Renal cortex interstitium (tissue), 11 donors: ENCODE data around the gene CMIP. TPM values are rescaled to one million over a fixed set of nuclear protein-coding genes. Genes with fewer than 3 reads are reported as not detected.
"Not testable (repeated sequence)": the region's sequence is repeated elsewhere in the genome, so short reads cannot be mapped to it uniquely, and the experiment has no call there.

Source experiments
- DNase-seq, 11 donors: peaks; one replicate each; pipeline ENCODE4 v3.0.0-alpha.2; 2013; ENCODE audit warnings: low read depth in 9 of 11, low spot score in 4 of 11; ENCODE audit errors: extremely low read depth in 1 of 11
- polyA plus RNA-seq, 3 donors: library from polyadenylated mRNA; unstranded; fragments of 120-200 nt; gene quantifications; one replicate each; pipeline ENCODE4 v1.2.1, GENCODE V29; 2013; ENCODE audit not compliant: insufficient read length in 3 of 3

CMIP gene
- polyA plus RNA-seq, 3 donors = 41.0 to 55.1 (median 46.0) TPM

DNA sequence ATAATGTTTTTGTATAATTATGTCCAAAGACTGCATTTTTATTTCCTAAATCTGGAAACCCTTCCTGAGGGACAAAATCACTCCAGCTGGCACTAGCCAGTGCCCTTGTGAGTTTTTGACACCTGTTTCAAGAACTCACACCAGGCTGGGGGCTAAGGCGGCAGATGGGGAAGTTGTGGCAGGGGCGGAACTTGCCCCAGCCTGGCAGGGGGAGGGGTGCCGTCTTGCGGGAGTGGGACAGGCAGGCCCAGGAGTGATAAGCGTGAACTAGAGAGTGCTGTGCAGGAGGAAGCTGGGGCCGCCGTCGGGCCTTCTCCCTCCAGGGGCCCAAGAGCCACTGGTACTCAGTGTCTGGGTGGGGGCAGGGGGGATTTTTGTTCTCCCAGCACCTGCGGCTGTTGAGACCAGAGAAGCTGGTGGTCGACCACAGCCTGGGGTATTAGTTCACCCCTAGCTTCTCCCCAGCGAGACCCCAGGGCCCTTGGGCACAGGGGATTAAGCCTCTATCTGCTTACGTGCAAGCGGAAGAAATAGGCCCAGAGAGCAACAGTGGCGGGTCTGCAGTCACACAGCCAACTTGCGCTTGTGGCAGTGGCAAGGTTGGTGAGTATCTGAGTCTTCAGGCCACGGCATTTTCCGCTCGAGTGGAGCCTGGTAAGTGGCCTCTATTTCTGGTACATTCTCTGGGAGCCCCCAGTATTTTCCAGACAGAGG, 294.3 kb downstream of the CMIP start:
- no peak for DNase-seq

DNA sequence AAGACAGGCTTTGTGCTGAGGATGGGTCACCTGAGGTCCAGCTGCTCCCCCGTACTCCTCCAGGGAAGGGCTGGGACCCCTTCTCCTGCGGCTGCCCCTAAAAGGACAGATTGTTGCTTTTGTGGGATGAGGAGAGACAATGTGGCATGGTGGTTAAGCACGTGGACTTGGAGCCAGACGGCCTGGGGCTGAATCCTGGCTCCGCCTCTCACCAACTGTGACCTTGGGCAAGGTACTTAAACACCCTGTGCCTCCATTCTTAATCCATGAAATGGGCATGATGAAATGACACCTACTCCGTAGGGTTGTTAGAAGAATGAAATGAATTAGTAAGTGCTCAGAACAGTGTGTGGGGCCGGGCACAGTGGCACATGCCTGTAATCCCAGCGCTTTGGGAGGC, 294.9 kb downstream of the CMIP start:
- DNase-seq = no peak

- no peak for DNase-seq
These were observed 295.6 kb downstream of the CMIP start for GRCh38 chr16:81740169-81740568.

- not testable (repeated sequence) for DNase-seq
These were observed 296.8 kb downstream of the CMIP start for GRCh38 chr16:81741430-81741770.

GRCh38 chr16:81744385-81744784, 299.8 kb downstream of the CMIP start:
- DNase-seq = no peak

GRCh38 chr16:81744911-81745310, 300.3 kb downstream of the CMIP start:
- no peak for DNase-seq

DNA sequence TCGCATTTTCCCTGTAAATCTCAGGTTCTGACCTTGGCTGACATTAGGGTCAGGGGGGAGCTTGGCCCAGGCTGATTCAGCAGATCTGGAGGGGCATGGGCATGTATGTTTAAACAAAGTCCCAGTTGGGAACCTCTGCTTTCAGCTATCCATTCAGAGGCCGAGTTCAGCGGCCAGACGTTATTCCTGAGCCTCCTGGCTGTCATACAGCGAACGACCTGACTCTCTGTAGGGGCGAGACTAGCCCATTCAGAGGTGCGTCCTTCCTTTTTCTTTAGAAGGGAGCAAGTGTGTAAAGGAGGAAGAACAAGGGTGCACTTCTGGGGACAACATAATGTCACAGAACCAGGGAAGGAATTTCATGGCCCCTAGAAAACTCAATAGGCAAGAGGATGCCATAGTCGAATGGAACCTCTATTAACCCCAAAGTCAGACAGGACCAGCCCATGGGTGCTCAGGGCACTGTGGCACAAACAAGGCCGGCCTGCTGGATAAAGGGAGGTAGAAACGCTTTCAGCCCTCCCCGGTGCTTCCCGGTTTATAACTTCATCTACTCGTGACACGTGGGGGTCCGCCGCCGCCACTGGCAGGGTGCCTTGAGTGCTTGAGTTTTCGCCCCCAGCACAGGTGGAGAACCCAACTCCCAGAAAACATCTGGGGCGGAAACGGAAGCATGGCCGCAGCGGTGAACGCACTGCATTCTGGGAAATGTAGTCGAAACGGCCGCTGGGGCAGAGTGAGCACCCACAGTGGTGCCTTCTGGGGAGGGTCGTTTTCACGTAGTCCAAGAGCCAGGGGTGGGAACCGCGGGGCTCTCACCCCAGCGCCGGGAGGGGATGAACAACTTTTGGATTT, 301.3 kb downstream of the CMIP start:
- DNase-seq = peak in 3 of 11 donors; percentile 53 to 59 (median 55)

- no peak for DNase-seq
These were observed 302.0 kb downstream of the CMIP start for GRCh38 chr16:81746566-81746965.

DNA sequence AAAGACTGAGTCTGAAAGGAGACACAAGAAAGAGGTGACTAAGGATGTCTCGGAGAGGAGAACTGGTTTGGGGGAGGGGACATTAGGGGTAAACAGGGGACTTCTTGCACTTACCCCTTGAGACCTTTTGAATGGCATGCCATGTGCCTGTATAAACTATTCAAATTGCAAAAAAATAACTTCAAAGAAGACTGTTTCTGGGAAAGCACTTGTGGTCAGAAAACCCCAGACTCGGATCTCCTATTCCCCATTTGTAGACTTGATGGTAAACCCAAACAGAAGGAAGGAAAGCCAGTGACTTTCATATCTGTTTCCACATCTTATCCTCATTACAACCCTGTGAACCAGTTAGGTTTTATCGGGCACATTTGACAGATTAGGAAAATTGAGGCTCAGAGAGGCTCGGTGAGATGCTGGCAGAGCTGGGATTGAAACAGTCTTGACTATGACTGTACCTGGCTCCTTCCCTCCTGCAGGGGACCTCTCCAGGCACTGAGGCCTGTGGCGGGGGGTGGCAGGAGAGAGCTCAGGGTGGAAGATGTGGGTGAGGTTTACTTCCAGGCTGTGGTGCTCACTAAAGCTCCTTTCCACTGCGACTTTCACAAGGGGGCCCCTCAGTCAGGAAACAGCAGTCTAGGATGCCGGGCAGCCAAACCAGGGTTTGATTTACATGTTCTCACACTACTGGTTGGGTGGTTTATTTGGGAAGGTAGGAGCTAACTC, 304.0 kb downstream of the CMIP start:
- no peak for DNase-seq

DNA sequence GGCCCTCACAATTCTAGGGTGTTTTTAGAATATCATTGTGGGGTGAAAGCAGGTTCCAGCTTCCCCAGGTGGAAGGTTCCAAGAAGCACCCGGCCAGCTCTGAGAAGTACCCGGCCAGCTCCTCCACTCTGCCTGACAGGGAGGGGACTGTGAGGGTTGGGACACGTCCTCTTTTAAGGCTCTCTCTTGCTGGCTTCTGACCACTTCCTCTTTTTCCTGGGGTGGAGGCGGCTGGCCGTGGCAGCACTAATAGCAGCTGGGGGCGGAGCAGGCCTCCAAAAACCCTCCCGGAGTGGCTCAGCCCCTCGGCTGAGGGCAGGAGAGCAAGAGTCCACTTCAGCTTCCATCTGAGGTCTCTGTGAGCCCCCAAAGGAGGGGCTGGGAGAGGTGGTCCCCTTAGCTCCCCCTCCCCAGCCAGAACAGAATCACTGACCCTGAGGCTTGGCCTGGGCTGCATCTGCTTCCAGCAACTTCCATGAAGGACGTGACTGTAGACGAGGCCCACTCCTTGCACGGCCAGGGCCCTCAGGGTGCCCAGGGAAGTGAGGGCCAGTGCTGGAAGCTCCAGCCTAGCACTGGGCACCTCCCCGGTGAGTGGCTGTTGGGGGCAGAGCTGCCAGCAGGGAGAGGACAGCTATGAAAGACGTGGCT, 307.7 kb downstream of the CMIP start:
- DNase-seq = no peak

DNA sequence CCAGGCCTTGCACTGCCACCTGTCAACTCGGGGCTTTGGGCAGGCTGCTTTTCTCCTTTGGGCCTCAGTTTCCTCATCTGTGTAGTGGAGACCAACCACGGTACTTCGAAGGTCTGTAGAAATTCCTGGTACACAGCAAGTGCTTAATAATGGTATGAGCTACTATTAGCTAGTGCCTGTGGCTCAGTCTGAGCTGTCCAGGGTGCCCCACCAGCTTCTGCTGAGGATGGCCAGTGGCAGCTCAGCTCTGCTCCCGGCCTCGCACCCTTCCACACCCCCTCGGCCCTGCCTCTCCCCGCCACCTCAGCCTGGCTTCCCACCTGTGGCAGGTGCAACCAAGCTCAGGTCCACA, 308.2 kb downstream of the CMIP start:
- no peak for DNase-seq

- DNase-seq = no peak
These were observed 310.2 kb downstream of the CMIP start for GRCh38 chr16:81754858-81755257.

- DNase-seq = no peak
These were observed 311.5 kb downstream of the CMIP start for GRCh38 chr16:81755915-81756614.

GRCh38 chr16:81756615-81757356, 312.2 kb downstream of the CMIP start:
- no peak for DNase-seq

GRCh38 chr16:81758376-81758775, 313.8 kb downstream of the CMIP start:
- no peak for DNase-seq
